HG02870 (cell line): ENCODE results near the gene PARVB.
"Not testable (repeated sequence)": the region's sequence is repeated elsewhere in the genome, so short reads cannot be mapped to it uniquely, and the experiment has no call there.

Source experiments
- ATAC-seq: cut with Tn5 transposase; IDR thresholded peaks from one replicate; pipeline ENCODE4 v1.9.1; 2021; ENCODE audit warnings: mild to moderate bottlenecking, moderate library complexity; ENCODE audit not compliant: unreplicated experiment

The PARVB gene

GRCh38 chr22:43996170-43996980, 27.7 kb upstream of the PARVB start:
- ATAC-seq = peak; percentile 55

- ATAC-seq = no peak
Observed at GRCh38 chr22:43996981-43997265, 27.2 kb upstream of the PARVB start.

DNA sequence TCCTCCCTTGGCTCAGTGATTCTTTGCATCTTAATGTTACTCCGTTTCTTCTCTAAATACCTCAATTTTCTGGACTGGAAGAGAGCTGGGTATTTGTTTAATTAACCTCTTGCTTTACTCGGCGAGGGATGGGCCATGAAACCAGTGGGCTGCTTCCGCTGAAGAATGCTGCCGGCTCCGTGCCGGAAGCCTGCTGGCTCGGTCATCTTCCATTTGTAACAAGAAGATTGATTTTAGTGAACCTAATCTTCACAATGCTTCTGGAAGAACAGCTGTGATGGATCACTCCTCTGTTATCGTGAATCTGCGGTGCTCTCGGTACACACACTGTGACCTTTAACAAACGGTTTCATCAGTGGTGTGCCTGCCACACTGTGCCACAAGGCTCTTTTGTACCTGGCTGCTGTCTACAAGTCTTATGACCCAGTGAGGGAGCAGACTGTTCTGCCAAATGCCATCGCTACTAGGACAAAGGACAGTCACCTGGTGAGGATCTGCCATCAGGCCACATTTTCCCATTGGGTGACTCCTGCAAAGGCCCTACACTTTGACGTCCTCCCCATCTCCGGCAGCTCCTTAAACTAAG, 25.3 kb upstream of the PARVB start:
- no peak for ATAC-seq

GRCh38 chr22:43999378-43999777, 24.7 kb upstream of the PARVB start:
- ATAC-seq = no peak

DNA sequence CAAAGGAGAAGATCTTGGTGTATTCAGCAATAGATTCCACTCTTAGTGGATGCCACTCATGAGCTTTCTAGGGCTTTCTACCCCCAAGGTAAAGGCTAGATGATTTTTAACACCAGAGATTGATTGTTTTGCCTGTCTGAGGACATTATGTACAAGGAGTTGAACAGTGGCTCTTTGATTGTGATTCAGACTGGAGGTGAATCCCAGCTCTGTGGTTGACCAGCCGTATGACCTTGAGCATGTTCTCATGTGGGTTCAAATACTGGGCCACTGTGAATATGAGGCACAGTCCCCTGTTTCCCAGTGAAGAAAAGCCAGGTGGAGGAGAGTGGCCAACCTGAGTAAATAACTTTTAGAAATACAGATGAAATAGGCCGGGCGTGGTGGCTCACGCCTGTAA, 24.0 kb upstream of the PARVB start:
- no peak for ATAC-seq

- ATAC-seq = no peak
Observed at GRCh38 chr22:44001521-44001920, 22.6 kb upstream of the PARVB start.

DNA sequence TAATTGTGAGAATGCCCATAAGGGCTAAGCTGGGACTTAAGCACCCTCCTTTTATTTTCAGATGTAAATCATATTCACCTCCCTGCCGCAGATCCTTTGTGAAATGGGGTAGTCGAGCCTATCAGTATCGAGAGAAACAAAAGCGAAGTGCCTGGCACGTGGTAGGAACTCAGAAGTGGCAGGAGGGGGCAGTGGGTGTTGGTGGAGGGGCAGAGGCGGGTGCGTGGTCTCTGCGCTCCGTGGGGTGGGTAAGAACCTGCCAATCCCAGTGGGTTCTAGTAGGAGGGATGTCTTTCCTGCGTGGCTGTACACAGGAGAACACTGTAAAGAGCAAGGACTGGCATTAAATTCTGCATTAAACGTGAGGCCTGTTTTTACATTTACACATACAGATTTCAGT, 21.8 kb upstream of the PARVB start:
- ATAC-seq = no peak

GRCh38 chr22:44002997-44003396, 21.1 kb upstream of the PARVB start:
- no peak for ATAC-seq

DNA sequence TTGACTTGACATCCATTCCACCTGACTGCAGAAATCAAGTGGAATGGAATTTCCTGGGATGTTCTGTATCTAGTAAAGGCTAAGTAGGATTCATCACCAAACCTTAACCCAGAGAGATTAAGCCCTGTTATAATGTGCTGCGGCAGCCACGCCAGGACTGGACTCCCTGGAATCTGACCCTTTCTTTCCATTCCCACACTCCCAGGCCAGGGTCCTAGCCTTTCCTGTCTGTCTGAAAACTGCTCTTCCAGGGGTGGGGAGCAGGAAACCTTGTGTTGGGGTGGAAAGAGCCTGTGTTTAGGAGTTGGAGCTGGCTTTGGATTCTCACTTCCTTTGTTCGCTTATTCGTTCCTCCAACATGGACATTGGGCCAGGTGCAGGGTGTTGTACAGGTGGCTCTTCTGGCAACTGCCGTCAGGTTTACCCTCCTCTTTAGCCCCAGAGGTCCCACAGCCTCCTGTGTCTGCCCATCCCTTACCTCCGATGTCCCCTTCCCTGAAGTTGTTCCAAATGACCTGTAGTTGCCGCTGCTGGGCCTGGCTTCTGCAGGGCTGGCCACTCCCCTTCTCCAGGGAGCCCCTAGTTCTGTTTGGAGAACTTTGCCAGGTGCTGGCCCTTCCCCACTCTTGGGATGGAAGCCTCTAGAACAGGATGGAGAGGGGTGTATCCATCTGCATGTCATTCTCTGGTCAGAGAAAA, 20.5 kb upstream of the PARVB start:
- no peak for ATAC-seq

- no peak for ATAC-seq
Observed at GRCh38 chr22:44004104-44004460, 20.0 kb upstream of the PARVB start.

DNA sequence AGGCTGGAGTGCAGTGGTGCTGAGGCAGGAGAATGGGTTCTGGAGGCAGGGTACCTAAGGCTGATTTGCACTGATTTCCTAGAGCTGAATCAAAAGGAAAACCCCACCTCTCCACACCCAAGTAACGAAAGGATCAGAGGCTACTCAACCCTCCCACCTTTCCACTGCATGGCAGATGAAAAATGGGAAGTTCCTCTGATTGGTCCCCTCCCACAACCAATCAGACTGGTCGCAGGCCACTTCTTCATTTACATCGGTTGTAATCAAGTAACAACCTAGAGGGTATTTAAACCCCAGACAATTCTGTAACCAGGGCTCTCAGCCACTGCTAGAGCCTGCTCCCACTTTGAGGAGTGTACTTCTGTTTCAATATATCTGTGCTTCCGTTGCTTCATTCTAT, 18.6 kb upstream of the PARVB start:
- no peak for ATAC-seq

DNA sequence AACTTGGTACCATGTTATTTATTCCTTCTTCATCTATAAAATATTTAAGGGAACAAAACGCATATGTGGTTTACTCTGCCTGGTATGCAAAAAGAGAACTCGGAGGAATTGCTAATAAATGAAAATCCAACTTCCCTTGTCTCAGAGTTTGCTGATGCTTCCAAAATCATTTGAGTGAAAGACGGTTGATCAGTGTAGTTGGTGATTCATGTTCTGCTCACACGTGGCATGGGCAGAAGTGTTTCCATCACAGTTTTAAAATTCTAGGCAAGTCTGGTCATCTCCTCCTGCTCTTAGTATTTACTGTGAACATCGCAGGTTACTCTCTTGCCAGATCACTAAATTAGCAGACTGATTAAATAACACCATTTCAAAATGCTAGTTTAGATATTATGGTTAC, 11.9 kb upstream of the PARVB start:
- ATAC-seq = no peak

DNA sequence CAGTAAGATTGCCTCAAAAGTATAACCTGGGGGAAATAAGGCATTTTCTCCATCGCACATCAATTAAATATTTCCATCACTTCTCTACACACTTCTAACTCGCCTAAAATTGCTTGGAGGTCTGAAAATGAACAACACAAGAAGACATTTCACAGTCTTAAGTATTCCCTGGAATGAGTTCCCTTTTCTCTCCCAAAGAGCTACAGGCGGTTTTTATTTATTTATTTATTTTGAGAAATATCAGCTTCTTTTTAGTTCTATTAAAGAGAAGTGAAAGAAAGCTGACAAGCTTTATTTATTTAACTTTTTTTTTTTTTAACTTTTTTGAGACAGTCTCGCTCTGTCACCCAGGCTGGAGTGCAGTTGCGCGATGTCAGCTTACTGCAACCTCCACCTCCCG, 11.5 kb upstream of the PARVB start:
- no peak for ATAC-seq

GRCh38 chr22:44014241-44014640, 9.9 kb upstream of the PARVB start:
- ATAC-seq = no peak

DNA sequence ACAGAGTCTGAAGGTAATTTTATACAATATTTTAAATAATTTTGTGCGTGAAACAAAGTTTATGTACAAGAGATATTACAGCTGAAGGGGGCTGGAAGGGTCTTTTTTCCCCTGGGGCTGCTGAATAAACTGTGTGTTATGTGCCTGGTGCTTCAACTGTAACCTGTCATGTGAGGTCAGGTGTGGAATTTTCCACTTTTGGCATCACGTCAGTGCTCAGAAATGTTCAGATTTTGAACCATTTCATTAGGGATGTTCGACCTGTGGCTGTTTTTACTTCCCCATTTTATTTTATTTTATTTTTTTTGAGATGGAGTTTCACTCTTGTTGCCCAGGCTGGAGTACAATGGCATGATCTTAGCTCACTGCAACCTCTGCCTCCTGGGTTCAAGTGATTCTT, 7.5 kb upstream of the PARVB start:
- ATAC-seq = not testable (repeated sequence)

GRCh38 chr22:44018594-44018993, 5.5 kb upstream of the PARVB start:
- no peak for ATAC-seq

- ATAC-seq = no peak
Observed at GRCh38 chr22:44019416-44019815, 4.7 kb upstream of the PARVB start.

GRCh38 chr22:44019846-44020245, 4.3 kb upstream of the PARVB start:
- ATAC-seq = no peak

- no peak for ATAC-seq
Observed at GRCh38 chr22:44020981-44021380, 3.1 kb upstream of the PARVB start.

GRCh38 chr22:44023404-44024287, 456 bp upstream of the PARVB start:
- ATAC-seq = no peak
